HG03565 (cell line): ENCODE results near the gene CDC6.
A peak's percentile ranks its signal among the peaks of the same experiment; 100 is the strongest.

Source experiments
- ATAC-seq: cut with Tn5 transposase; IDR thresholded peaks from one replicate; pipeline ENCODE4 v1.9.1; 2021; ENCODE audit warnings: mild to moderate bottlenecking, moderate library complexity; ENCODE audit not compliant: unreplicated experiment

CDC6 gene

GRCh38 chr17:40338941-40339649, 51.4 kb downstream of the CDC6 start:
- no peak for ATAC-seq

GRCh38 chr17:40340327-40340726, 52.6 kb downstream of the CDC6 start:
- ATAC-seq = no peak

- ATAC-seq = peak; percentile 49
Observed at GRCh38 chr17:40340880-40341807, 53.5 kb downstream of the CDC6 start.

- ATAC-seq = no peak
Observed at GRCh38 chr17:40341808-40342503, 54.3 kb downstream of the CDC6 start.

GRCh38 chr17:40342504-40343218, 55.0 kb downstream of the CDC6 start:
- no peak for ATAC-seq

- ATAC-seq = no peak
Observed at GRCh38 chr17:40343219-40344119, 55.8 kb downstream of the CDC6 start.

GRCh38 chr17:40344421-40345160, 56.9 kb downstream of the CDC6 start:
- ATAC-seq = no peak

GRCh38 chr17:40345161-40345993, 57.7 kb downstream of the CDC6 start:
- no peak for ATAC-seq

- ATAC-seq = no peak
Observed at GRCh38 chr17:40345994-40346764, 58.5 kb downstream of the CDC6 start.

GRCh38 chr17:40346765-40347158, 59.1 kb downstream of the CDC6 start:
- no peak for ATAC-seq

GRCh38 chr17:40347319-40348135, 59.8 kb downstream of the CDC6 start:
- ATAC-seq = no peak

GRCh38 chr17:40348136-40348504, 60.4 kb downstream of the CDC6 start:
- ATAC-seq = no peak

GRCh38 chr17:40348562-40349476, 61.1 kb downstream of the CDC6 start:
- no peak for ATAC-seq

- no peak for ATAC-seq
Observed at GRCh38 chr17:40349477-40349894, 61.8 kb downstream of the CDC6 start.

- no peak for ATAC-seq
Observed at GRCh38 chr17:40349895-40350688, 62.4 kb downstream of the CDC6 start.
